HepG2 (cell line): Measurements from ENCODE around the gene NATD1. TPM values are rescaled to one million over a fixed set of nuclear protein-coding genes. Genes with fewer than 3 reads are reported as not detected.
A peak's percentile ranks its signal among the peaks of the same experiment; 100 is the strongest.

Experiments
- ATAC-seq: fragments of 200-7000 bp; cut with Tn5 transposase; 3 replicates; pipeline ENCODE4 v1.9.1; 2020; ENCODE audit warnings: mild to moderate bottlenecking, moderate library complexity
- BruUV-seq: library from RNA; stranded (reverse); fragments of 400-500 nt; replicated peaks from 2 replicates; lab custom pipeline; 2021; lab: Mats Ljungman, UMichigan
- CTCF ChIA-PET: fragments of 300-600 bp; formaldehyde crosslinking; extraction: SDS; loops from one replicate; lab custom pipeline; 2021; ENCODE audit warnings: low total read pairs, inconsistent platforms, low intra/inter-chr PET ratio; lab: Yijun Ruan, JAX
- POLR2A ChIA-PET: fragments of 350-600 bp; sonication (Branson Sonifier 250); formaldehyde crosslinking; loops from one replicate; lab custom pipeline; 2020; ENCODE audit warnings: antibody characterized with exemption, inconsistent platforms; lab: Yijun Ruan, JAX
- DNase-seq: peaks from one replicate; pipeline ENCODE4 v3.0.0-alpha.2; 2015; ENCODE audit warnings: low spot score
- FAIRE-seq: peaks from 3 replicates; lab custom pipeline; 2011; peaks lifted over from hg19 to GRCh38; lab: Jason Lieb, UNC
- H2AFZ ChIP-seq: one replicate; pipeline ENCODE4 v1.6.1; 2011; ENCODE audit warnings: low read length, inconsistent platforms
- H3K27ac ChIP-seq: fragments of 300-600 bp; 3 replicates; pipeline ENCODE4 v1.8.0; 2011; ENCODE audit warnings: mixed run types, mild to moderate bottlenecking, mixed read lengths, low read length, inconsistent platforms; ENCODE audit not compliant: insufficient read depth; ENCODE audit errors: extremely low read length
- H3K27me3 ChIP-seq, 2 experiments: fragments of 200-600 bp in 1 of 2; 2 replicates in 1 of 2; 3 replicates in 1 of 2; pipeline versions ENCODE4 v1.6.0 to v1.8.0; 2011; ENCODE audit warnings: low read length in 2 of 2, mild to moderate bottlenecking in 2 of 2, moderate library complexity in 2 of 2, inconsistent platforms in 1 of 2; ENCODE audit not compliant: insufficient read depth in 2 of 2, control insufficient read depth in 1 of 2
- H3K36me3 ChIP-seq, 2 experiments: fragments of 200-600 bp in 1 of 2; replicated peaks in 1 of 2; 2 replicates in 1 of 2; 3 replicates in 1 of 2; pipeline versions ENCODE4 v1.5.1 to v1.8.0; 2011; ENCODE audit warnings: low read length in 2 of 2, inconsistent platforms in 1 of 2; ENCODE audit not compliant: insufficient read depth in 2 of 2, control insufficient read depth in 1 of 2
- H3K4me1 ChIP-seq: 2 replicates; pipeline ENCODE4 v1.5.1; 2012; ENCODE audit warnings: low read length, inconsistent platforms; ENCODE audit not compliant: insufficient read depth
- H3K4me2 ChIP-seq: 2 replicates; pipeline ENCODE4 v1.6.0; 2011; ENCODE audit warnings: low read depth, low read length, inconsistent platforms
- H3K4me3 ChIP-seq, 3 experiments: fragments of 200-600 bp in 1 of 3; sonication (generic), shearing (Covaris generic) in 1 of 3; replicated peaks in 1 of 3; 2 replicates each; pipeline ENCODE4 v1.5.1; 2011 to 2016; ENCODE audit warnings: low read length in 3 of 3, inconsistent platforms in 2 of 3, low read depth in 2 of 3, mild to moderate bottlenecking in 2 of 3, control low read depth in 1 of 3, mixed read lengths in 1 of 3; ENCODE audit not compliant: insufficient read depth in 1 of 3
- H3K79me2 ChIP-seq: one replicate; pipeline ENCODE4 v1.6.1; 2011; ENCODE audit warnings: low read length, inconsistent platforms; ENCODE audit not compliant: insufficient read depth
- H3K9ac ChIP-seq: 2 replicates; pipeline ENCODE4 v1.6.0; 2011; ENCODE audit warnings: mild to moderate bottlenecking, low read depth, low read length, inconsistent platforms; ENCODE audit not compliant: insufficient read depth
- H3K9me3 ChIP-seq: 2 replicates; pipeline ENCODE4 v1.5.1; 2012; ENCODE audit warnings: mild to moderate bottlenecking, low read length
- H4K20me1 ChIP-seq: 2 replicates; pipeline ENCODE4 v1.6.0; 2011; ENCODE audit warnings: inconsistent platforms, mild to moderate bottlenecking, low read length, moderate library complexity; ENCODE audit not compliant: insufficient read depth
- AGO2 ChIP-seq: fragments of 200-400 bp; formaldehyde crosslinking; optimal IDR thresholded peaks from 2 replicates; pipeline ENCODE3; 2017; ENCODE audit warnings: mild to moderate bottlenecking, low read depth, low read length, moderate library complexity
- BCL3 ChIP-seq: sonication (generic); formaldehyde crosslinking; IDR thresholded peaks from 2 replicates; pipeline ENCODE4 v1.5.1; 2020; ENCODE audit warnings: mild to moderate bottlenecking, missing genetic modification reagents, moderate library complexity
- GMEB2 ChIP-seq: IDR thresholded peaks from 2 replicates; pipeline ENCODE4 v1.6.1; 2016; ENCODE audit warnings: missing biosample characterization, missing genetic modification reagents, low read depth
- ZFP62 ChIP-seq: sonication (generic); formaldehyde crosslinking; IDR thresholded peaks from 2 replicates; pipeline ENCODE4 v1.4.0; 2020; ENCODE audit warnings: missing genetic modification reagents
- ZSCAN22 ChIP-seq: sonication (generic); formaldehyde crosslinking; IDR thresholded peaks from 2 replicates; pipeline ENCODE4 v1.4.0; 2020; ENCODE audit warnings: mild to moderate bottlenecking, missing genetic modification reagents
- WGBS: methylation state at CpG from one replicate; pipeline ENCODE4 v1.1.6; 2017; ENCODE audit warnings: low lambda C conversion rate; 5-methylcytosine and 5-hydroxymethylcytosine counted together
- in situ Hi-C: cut with HindIII; loops from 2 replicates; pipeline ENCODE4 v1.10.0; 2017; ENCODE audit warnings: low pct_unique_long_range_greater_than_20kb; ENCODE audit not compliant: extremely low pct_ligation_motif_present
- intact Hi-C: fragments of 100-400 bp; cut with micrococcal nuclease; formaldehyde crosslinking; loops from one replicate; pipeline ENCODE4 v1.10.0; 2022; ENCODE audit not compliant: unreplicated experiment
- polyA plus RNA-seq, 8 experiments: library from polyadenylated mRNA; depleted of rRNA in 3 of 8; stranded (reverse) in 7 of 8; unstranded in 1 of 8; fragments of >200 nt; fragmentation: Illumina TruSeq in 4 of 8; extraction: Trizol in 4 of 8; gene quantifications; 2 replicates each; pipeline versions ENCODE4 v1.2.1 to v1.2.3, GENCODE V29; 2011 to 2016; ENCODE audit warnings: low read depth in 4 of 8, missing spikeins in 1 of 8, mixed read lengths in 1 of 8; ENCODE audit not compliant: insufficient read depth in 1 of 8
- total RNA-seq, 5 experiments: library from RNA; depleted of rRNA; stranded (reverse); fragments of >200 nt; fragmentation: Illumina TruSeq; extraction: Trizol; gene quantifications; 2 replicates each; pipeline ENCODE4 v1.2.3, GENCODE V29; 2016; ENCODE audit warnings: low read depth in 1 of 5

NATD1 gene
- total and polyA plus RNA-seq, 2 of the 13 experiments (the other 11 are each of a cell fraction or from before 2014, with no cell fraction given), result 0.31 to 2.3 TPM

- CTCF ChIA-PET, result no interaction called here
- no peak for FAIRE-seq
Observed at GRCh38 chr17:21298983-21299519, 45.8 kb upstream of the NATD1 start.

GRCh38 chr17:21298056-21298982 lies 45.1 kb upstream of the NATD1 start:
- Histone ChIP-seq H3K27ac (no peak overlapping the region), H3K4me3 (no peak overlapping the region), H3K79me2 (peaks cover 35% of the 10 kb centered on the region), H3K4me1 (no peaks in the 10 kb centered on the region), H3K27me3 (no peaks in the 10 kb centered on the region), H3K9me3 (no peaks in the 10 kb centered on the region), H2AFZ (no peak overlapping the region), H3K36me3 (peaks cover 27 to 72% of the 10 kb centered on the region in 2 experiments), H4K20me1 (peaks cover 43% of the 10 kb centered on the region; the same call in 1 of the 2 replicates), H3K4me2 (no peak overlapping the region), H3K9ac (no peak overlapping the region)
- in situ Hi-C loops, result no loop called here
- intact Hi-C loops, result no loop called here
- ATAC-seq, result no peak
- no peak for FAIRE-seq
- CTCF ChIA-PET, result no interaction called here
- BruUV-seq, result no TSS peak
- DNase-seq, result no peak
- 40% methylated on average over 12 of the region's 22 CpGs for WGBS
- POLR2A ChIA-PET, result no interaction called here
- TF ChIP-seq ZFP62 (CRISPR knock-in tag), result no peak
- TF ChIP-seq GMEB2 (CRISPR knock-in tag), result no peak
- no peak for TF ChIP-seq ZSCAN22 (CRISPR knock-in tag)

More at GRCh38 chr17:21298983-21299519, 45.8 kb upstream of the NATD1 start:
- Histone ChIP-seq H2AFZ (no peak overlapping the region), H3K36me3 (peaks cover 27 to 73% of the 10 kb centered on the region in 2 experiments), H3K4me3 (no peak overlapping the region), H4K20me1 (peaks cover 37% of the 10 kb centered on the region; the same call in 1 of the 2 replicates), H3K4me1 (no peaks in the 10 kb centered on the region), H3K27me3 (no peaks in the 10 kb centered on the region), H3K79me2 (peaks cover 28% of the 10 kb centered on the region), H3K9me3 (no peaks in the 10 kb centered on the region), H3K9ac (no peak overlapping the region), H3K4me2 (no peak overlapping the region), H3K27ac (no peak overlapping the region)
- WGBS, result 57% methylated on average over 12 of the region's 13 CpGs
- POLR2A ChIA-PET, result no interaction called here
- TF ChIP-seq AGO2 (peak; percentile 17), BCL3 (CRISPR knock-in tag) (no peak)
- DNase-seq (no peak), ATAC-seq (no peak)
- in situ Hi-C loops, result no loop called here
- intact Hi-C loops, result no loop called here
- no TSS peak for BruUV-seq
